ENCODE data around the gene IRF5. TPM values are rescaled to one million over a fixed set of nuclear protein-coding genes. Genes with fewer than 3 reads are reported as not detected.

Gene IRF5
- total RNA-seq, 4 donors from 2014 or later = 7.6 to 14.5 (median 8.6) TPM

DNA sequence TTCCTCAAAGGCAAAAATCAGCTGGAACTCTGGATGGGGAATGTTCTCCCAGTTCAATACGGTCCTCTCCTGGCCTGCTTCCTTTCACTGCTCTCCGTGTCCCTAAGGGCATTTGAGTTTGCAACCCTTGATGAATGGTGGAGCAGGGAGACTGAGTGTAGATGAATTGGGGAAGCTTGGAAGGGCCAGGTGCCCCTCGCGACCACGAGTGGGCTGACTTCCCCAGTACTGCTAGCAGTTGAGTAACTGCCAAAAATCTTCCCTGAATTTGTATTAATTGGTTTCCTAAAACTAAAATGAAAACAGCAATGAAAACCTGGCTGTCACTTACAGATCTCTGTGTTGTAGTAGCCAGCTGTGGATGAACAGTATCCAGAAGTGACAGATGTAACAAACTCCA is 13.6 kb downstream of the IRF5 start:
- H3K36me3 ChIP-seq = peaks cover 8 to 53% (median 36%) of the 10 kb centered on the region in 4 donors
- H3K27ac ChIP-seq (replicated peaks in 1 of 4) = no peak overlapping the region
- no peaks in the 10 kb centered on the region for H3K4me1 ChIP-seq
- no peaks in the 10 kb centered on the region for H3K9me3 ChIP-seq
- intact Hi-C loops (cut with DNase I) = no loop called here
- peaks cover 0 to 4% (median 0%) of the 10 kb centered on the region in 4 donors for H3K27me3 ChIP-seq
- 57% methylated on average over 5 of the region's 5 CpGs for WGBS
- no peak overlapping the region for H3K4me3 ChIP-seq
- no peak for DNase-seq (ENCODE audit: extremely low spot score)
- TF ChIP-seq, protein P1, sequence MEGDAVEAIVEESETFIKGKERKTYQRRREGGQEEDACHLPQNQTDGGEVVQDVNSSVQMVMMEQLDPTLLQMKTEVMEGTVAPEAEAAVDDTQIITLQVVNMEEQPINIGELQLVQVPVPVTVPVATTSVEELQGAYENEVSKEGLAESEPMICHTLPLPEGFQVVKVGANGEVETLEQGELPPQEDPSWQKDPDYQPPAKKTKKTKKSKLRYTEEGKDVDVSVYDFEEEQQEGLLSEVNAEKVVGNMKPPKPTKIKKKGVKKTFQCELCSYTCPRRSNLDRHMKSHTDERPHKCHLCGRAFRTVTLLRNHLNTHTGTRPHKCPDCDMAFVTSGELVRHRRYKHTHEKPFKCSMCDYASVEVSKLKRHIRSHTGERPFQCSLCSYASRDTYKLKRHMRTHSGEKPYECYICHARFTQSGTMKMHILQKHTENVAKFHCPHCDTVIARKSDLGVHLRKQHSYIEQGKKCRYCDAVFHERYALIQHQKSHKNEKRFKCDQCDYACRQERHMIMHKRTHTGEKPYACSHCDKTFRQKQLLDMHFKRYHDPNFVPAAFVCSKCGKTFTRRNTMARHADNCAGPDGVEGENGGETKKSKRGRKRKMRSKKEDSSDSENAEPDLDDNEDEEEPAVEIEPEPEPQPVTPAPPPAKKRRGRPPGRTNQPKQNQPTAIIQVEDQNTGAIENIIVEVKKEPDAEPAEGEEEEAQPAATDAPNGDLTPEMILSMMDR (IDR thresholded peaks at IDR 0.05) = no peak
- TF ChIP-seq POLR2A (IDR thresholded peaks at IDR 0.05; ENCODE audit: low read depth) = no peak
- TF ChIP-seq EP300 (IDR thresholded peaks at IDR 0.05) = no peak
- TF ChIP-seq POLR2AphosphoS5 (IDR thresholded peaks at IDR 0.05) = no peak

DNA sequence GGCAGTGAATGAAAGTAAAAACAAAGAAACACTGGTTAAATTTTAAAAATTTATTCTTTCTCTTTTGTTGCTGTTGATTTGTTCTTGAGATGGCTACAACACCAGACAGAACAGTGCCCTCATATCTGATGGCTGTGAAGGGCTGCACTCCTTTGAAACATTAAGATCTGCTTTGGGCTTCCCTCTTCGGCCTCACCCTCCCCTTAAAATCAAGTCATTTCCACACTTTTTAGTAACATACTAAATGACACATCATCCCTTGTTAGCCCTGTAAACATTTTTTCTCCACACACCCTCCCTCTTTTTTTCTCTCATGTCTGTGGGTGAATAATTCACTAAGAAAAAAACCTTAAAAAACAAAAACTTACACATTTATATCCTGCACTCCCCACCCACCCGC is 16.4 kb downstream of the IRF5 start:
- Histone ChIP-seq H3K36me3 (peaks cover 8 to 82% (median 61%) of the 10 kb centered on the region in 4 donors), H3K27me3 (no peaks in the 10 kb centered on the region), H3K4me3 (no peak overlapping the region), H3K4me1 (peaks cover 0 to 3% (median 0%) of the 10 kb centered on the region in 4 donors), H3K9me3 (no peaks in the 10 kb centered on the region), H3K27ac (replicated peaks in 1 of 4) (no peak overlapping the region)
- DNase-seq (ENCODE audit: extremely low spot score) = no peak
- intact Hi-C loops (cut with DNase I) = no loop called here
- 87% methylated on average over 2 of the region's 2 CpGs for WGBS
- TF ChIP-seq EP300 (IDR thresholded peaks at IDR 0.05) (no peak), POLR2A (IDR thresholded peaks at IDR 0.05; ENCODE audit: low read depth) (no peak), POLR2AphosphoS5 (IDR thresholded peaks at IDR 0.05) (no peak)
- TF ChIP-seq, protein P1 (IDR thresholded peaks at IDR 0.05) = no peak

DNA sequence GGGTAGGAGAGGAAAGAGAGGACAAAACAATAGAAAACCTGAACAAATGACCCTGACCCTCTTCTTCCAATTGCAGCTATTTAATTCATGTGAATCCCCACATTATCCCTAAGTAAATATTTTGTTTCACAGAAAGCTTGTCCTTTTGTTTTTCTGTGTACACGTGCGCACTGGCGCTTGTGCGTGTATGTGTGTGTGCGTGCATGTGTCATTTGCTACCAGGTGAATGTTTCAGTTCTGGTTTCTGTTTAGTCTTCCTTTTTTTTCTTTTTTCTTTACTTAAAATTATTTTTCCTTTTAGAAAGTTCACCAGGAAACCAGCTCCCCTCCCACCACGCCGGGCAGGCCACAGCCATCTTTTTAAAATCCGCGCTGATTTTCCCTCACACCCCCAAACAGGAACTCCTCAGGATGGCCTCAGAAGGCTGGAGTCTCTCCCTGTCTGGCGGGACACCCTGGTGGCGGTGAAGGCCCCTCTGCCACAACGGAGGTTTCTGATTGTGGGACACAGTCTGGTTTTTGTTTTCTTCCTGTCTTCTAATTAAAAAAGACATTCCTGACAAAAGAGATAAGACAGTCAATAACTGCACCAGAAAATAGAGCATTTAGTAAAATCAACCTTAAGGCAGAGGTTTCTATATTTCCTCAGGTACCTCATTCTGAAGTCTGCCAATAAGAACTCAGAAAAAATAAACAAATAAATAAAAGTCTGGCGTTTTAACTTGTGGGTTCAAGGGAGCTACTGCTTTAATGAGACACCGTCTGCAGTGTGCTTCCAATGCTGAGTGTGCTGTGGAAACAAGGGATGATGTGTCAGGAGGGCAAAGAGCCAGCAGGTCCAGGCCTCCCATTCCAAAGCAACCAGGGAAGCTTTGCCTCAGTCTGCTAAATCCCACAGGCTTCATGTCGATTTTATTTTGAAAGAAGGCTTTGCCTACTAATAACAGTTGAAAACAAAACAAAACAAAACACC is 17.4 kb downstream of the IRF5 start:
- TF ChIP-seq EP300 (IDR thresholded peaks at IDR 0.05) = no peak
- Histone ChIP-seq H3K27me3 (no peaks in the 10 kb centered on the region), H3K9me3 (no peaks in the 10 kb centered on the region), H3K4me1 (peaks cover 0 to 3% (median 0%) of the 10 kb centered on the region in 4 donors), H3K36me3 (peaks cover 8 to 88% (median 70%) of the 10 kb centered on the region in 4 donors), H3K27ac (replicated peaks in 1 of 4) (no peak overlapping the region), H3K4me3 (no peak overlapping the region)
- DNase-seq (ENCODE audit: extremely low spot score) = no peak
- intact Hi-C loops (cut with DNase I) = no loop called here
- 75% methylated on average over 15 of the region's 15 CpGs for WGBS

DNA sequence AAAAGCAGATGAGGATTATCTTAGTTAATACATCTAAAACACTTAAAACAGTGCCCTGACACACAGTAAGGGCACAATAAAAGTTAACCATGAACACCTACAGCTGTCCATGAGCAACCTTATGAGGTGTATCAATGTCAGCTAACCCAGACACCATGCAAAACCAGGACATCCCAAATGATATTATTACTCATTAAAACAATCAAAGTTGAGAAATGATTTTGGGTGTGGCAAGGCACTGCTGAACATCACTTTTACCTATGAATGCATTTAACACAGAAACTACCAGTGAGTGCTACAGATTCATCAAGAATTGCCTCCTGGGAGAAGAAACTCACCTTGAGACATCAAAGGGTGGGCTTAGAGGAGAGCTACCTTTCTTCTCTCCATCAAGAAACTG is 18.3 kb downstream of the IRF5 start:
- TF ChIP-seq POLR2A (IDR thresholded peaks at IDR 0.05; ENCODE audit: low read depth) (no peak), POLR2AphosphoS5 (IDR thresholded peaks at IDR 0.05) (no peak), EP300 (IDR thresholded peaks at IDR 0.05) (no peak)
- TF ChIP-seq, protein P1 (IDR thresholded peaks at IDR 0.05) = no peak
- no peaks in the 10 kb centered on the region for H3K27me3 ChIP-seq
- intact Hi-C loops (cut with DNase I) = no loop called here
- H3K36me3 ChIP-seq = peaks cover 8 to 95% (median 73%) of the 10 kb centered on the region in 4 donors
- H3K27ac ChIP-seq (replicated peaks in 1 of 4) = no peak overlapping the region
- peaks cover 0 to 3% (median 0%) of the 10 kb centered on the region in 4 donors for H3K4me1 ChIP-seq
- H3K4me3 ChIP-seq = no peak overlapping the region
- DNase-seq (ENCODE audit: extremely low spot score) = peak; percentile 12
- no peaks in the 10 kb centered on the region for H3K9me3 ChIP-seq

DNA sequence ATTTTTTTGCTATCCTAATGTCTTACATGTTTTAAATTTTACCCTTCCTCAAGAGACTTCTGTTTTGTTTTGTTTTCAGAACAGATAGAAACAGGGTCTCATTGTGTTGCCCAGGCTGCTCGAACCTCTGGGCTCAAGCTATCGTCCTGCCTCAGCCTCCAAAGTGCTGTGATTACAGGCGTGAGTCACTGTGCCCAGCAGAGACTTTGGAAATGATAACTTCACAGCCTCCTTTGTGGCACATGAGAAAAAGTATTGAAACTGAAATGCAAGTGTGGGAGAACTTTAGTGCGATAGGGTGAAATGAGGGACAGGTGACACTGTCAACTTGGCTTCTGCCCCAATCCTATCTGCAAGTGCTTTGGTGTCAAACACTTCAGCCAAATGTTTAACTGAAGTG is 21.6 kb downstream of the IRF5 start:
- Histone ChIP-seq H3K27ac (replicated peaks in 1 of 4) (no peak overlapping the region), H3K4me3 (no peak overlapping the region), H3K36me3 (peaks cover 8 to 85% (median 66%) of the 10 kb centered on the region in 4 donors), H3K4me1 (peaks cover 0 to 3% (median 0%) of the 10 kb centered on the region in 4 donors), H3K27me3 (no peaks in the 10 kb centered on the region), H3K9me3 (no peaks in the 10 kb centered on the region)
- peak; percentile 21 for DNase-seq (ENCODE audit: extremely low spot score)
- 98% methylated on average over 4 of the region's 4 CpGs for WGBS
- intact Hi-C loops (cut with DNase I) = no loop called here
- TF ChIP-seq POLR2A (IDR thresholded peaks at IDR 0.05; ENCODE audit: low read depth) = no peak
- TF ChIP-seq, protein P1 (IDR thresholded peaks at IDR 0.05) = no peak
- TF ChIP-seq POLR2AphosphoS5 (IDR thresholded peaks at IDR 0.05) = no peak
- no peak for TF ChIP-seq EP300 (IDR thresholded peaks at IDR 0.05)
